Ovary (tissue), 3 donors: ENCODE results near the gene NEK11.
"Not testable (repeated sequence)": the region's sequence is repeated elsewhere in the genome, so short reads cannot be mapped to it uniquely, and the experiment has no call there.

Experiments
- POLR2A ChIP-seq: fragments of 450-650 bp; IDR thresholded peaks from one replicate; pipeline ENCODE4 v1.6.1; 2017; ENCODE audit warnings: antibody characterized with exemption, mild to moderate bottlenecking, moderate library complexity
- TF ChIP-seq, protein P1 (sequence below), 3 donors: fragments of 450-650 bp in 2 of 3; fragments of 200-600 bp in 1 of 3; IDR thresholded peaks; one replicate each; pipeline versions ENCODE4 v1.5.1 to v1.8.0; 2016 to 2022; ENCODE audit warnings: antibody characterized with exemption in 3 of 3, mild to moderate bottlenecking in 1 of 3
- donor health status: DM: no; HTN: no; CAD: no.

DNA sequence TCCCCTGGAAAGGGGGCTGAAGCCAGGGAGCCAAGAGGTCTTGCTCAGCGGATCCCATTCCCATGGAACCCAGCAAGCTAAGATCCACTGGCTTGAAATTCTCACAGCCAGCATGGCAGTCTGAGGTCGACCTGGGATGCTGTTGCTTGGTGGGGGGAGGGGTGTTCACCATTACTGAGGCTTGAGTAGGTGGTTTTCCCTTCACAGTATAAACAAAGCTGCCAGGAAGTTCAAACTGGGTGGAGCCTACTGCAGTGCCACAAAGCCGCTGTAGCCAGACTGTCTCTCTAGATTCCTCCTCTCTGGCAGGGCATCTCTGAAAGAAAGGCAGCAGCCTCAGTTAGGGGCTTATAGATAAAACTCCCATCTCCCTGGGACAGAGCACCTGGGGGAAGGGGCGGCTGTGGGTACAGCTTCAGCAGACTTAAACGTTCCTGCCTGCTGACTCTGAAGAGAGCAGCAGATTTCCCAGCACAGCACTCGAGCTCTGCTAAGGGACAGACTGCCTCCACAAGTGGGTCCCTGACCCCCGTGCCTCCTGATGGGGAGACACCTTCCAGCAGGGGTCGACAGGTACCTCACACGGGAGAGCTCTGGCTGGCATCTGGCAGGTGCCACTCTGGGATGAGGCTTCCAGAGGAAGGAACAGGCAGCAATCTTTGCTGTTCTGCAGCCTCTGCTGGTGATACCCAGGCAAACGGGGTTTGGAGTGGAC is 15.8 kb downstream of the NEK11 start:
- TF ChIP-seq, protein P1, sequence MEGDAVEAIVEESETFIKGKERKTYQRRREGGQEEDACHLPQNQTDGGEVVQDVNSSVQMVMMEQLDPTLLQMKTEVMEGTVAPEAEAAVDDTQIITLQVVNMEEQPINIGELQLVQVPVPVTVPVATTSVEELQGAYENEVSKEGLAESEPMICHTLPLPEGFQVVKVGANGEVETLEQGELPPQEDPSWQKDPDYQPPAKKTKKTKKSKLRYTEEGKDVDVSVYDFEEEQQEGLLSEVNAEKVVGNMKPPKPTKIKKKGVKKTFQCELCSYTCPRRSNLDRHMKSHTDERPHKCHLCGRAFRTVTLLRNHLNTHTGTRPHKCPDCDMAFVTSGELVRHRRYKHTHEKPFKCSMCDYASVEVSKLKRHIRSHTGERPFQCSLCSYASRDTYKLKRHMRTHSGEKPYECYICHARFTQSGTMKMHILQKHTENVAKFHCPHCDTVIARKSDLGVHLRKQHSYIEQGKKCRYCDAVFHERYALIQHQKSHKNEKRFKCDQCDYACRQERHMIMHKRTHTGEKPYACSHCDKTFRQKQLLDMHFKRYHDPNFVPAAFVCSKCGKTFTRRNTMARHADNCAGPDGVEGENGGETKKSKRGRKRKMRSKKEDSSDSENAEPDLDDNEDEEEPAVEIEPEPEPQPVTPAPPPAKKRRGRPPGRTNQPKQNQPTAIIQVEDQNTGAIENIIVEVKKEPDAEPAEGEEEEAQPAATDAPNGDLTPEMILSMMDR (IDR thresholded peaks at IDR 0.05) = not testable (repeated sequence)
- not testable (repeated sequence) for TF ChIP-seq POLR2A
